ENCODE data around the gene SLC7A8. TPM values are rescaled to one million over a fixed set of nuclear protein-coding genes. Genes with fewer than 3 reads are reported as not detected.
"Not testable (repeated sequence)": the region's sequence is repeated elsewhere in the genome, so short reads cannot be mapped to it uniquely, and the experiment has no call there.

Gene SLC7A8
- total RNA-seq, 1 experiment from 2014 or later = 77.9 TPM

DNA sequence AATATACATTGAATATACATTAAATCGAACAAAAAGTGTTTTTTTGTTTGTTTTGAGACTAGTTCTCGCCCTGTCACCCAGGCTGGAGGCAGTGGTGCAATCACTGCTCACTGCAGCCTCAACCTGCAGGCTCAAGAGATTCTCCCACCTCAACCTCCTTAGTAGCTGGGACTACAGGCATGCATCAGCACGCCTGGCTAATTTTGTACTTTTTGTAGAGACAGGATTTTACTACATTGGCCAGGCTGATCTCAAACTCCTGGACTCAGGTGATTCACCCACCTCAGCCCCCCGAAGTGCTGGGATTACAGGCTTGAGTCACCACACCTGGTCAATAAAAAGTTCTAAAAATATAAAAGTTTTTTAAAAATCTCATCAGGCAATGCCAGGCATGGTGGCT, 44.1 kb upstream of the SLC7A8 start:
- H3K9me3 ChIP-seq (ENCODE audit: control insufficient read depth, low read depth, low read length) = no peaks in the 10 kb centered on the region
- Mint-ChIP-seq H3K27me3 (ENCODE audit: low read depth) (no peaks in the 10 kb centered on the region; the same call in 1 of the 2 replicates), H3K4me3 (no peak overlapping the region), H3K4me1 (no peaks in the 10 kb centered on the region), H3K9me3 (peaks cover 28 to 31% of the 10 kb centered on the region in 2 experiments), H3K36me3 (ENCODE audit: insufficient read depth in 1 of 3, low read depth in 3 of 3) (peaks cover 7 to 16% (median 10%) of the 10 kb centered on the region in 3 experiments), H3K27ac (no peak overlapping the region)
- H3K4me2 ChIP-seq (ENCODE audit: insufficient read depth, insufficient read length, low read length) = no peak overlapping the region
- H2BK5ac ChIP-seq (ENCODE audit: insufficient read length, low read length) = no peak overlapping the region
- H3T11ph ChIP-seq (ENCODE audit: low read length) = no peak overlapping the region
- H4K5ac ChIP-seq (ENCODE audit: insufficient read length, low read depth, low read length) = no peak overlapping the region
- no peak overlapping the region for H2BK15ac ChIP-seq (ENCODE audit: low read depth, low read length)
- no peak for DNase-seq
- no peaks in the 10 kb centered on the region for H3K23me2 ChIP-seq (ENCODE audit: insufficient read length, low read depth, low read length, poor library complexity, severe bottlenecking)
- H3K56ac ChIP-seq (ENCODE audit: insufficient read length, low read depth, low read length) = no peak overlapping the region
- WGBS (ENCODE audit: extremely low coverage, insufficient read length, low lambda C conversion rate) = no CpG with 5 or more reads among the region's 4 CpGs
- H3K14ac ChIP-seq (ENCODE audit: insufficient read depth, low read length) = no peak overlapping the region
- no peaks in the 10 kb centered on the region for H3K4me1 ChIP-seq (ENCODE audit: insufficient read depth, low read length)
- H3K23ac ChIP-seq (ENCODE audit: insufficient read length, low read depth, low read length) = no peak overlapping the region
- H4K91ac ChIP-seq (ENCODE audit: insufficient read length, low read depth, low read length) = no peak overlapping the region
- no peak overlapping the region for H3K9ac ChIP-seq (ENCODE audit: extremely low read depth, insufficient read length, low read length)
- no peaks in the 10 kb centered on the region for H4K20me1 ChIP-seq (ENCODE audit: control insufficient read depth, insufficient read depth, insufficient read length)
- TF ChIP-seq, protein P1, sequence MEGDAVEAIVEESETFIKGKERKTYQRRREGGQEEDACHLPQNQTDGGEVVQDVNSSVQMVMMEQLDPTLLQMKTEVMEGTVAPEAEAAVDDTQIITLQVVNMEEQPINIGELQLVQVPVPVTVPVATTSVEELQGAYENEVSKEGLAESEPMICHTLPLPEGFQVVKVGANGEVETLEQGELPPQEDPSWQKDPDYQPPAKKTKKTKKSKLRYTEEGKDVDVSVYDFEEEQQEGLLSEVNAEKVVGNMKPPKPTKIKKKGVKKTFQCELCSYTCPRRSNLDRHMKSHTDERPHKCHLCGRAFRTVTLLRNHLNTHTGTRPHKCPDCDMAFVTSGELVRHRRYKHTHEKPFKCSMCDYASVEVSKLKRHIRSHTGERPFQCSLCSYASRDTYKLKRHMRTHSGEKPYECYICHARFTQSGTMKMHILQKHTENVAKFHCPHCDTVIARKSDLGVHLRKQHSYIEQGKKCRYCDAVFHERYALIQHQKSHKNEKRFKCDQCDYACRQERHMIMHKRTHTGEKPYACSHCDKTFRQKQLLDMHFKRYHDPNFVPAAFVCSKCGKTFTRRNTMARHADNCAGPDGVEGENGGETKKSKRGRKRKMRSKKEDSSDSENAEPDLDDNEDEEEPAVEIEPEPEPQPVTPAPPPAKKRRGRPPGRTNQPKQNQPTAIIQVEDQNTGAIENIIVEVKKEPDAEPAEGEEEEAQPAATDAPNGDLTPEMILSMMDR (conservative IDR thresholded peaks at IDR 0.05) = no peak
- H3K27ac ChIP-seq (ENCODE audit: insufficient read length, low read depth, low read length) = no peak overlapping the region
- H3K18ac ChIP-seq (ENCODE audit: insufficient read length, low read depth, low read length) = no peak overlapping the region
- no peaks in the 10 kb centered on the region for H3K79me1 ChIP-seq (ENCODE audit: insufficient read depth, low read depth, low read length, poor library complexity, severe bottlenecking)
- H2BK20ac ChIP-seq (ENCODE audit: low read depth, low read length, poor library complexity, severe bottlenecking) = no peak overlapping the region
- no peak overlapping the region for H2AFZ ChIP-seq (ENCODE audit: low read length)
- no peak overlapping the region for H2BK12ac ChIP-seq (ENCODE audit: insufficient read length, low read depth, low read length)
- no peaks in the 10 kb centered on the region for H3K27me3 ChIP-seq (ENCODE audit: insufficient read depth, low read length)
- no peak overlapping the region for H2AK5ac ChIP-seq (ENCODE audit: insufficient read length, low read length)
- H3K4ac ChIP-seq (ENCODE audit: low read depth, low read length) = no peak overlapping the region
- H3K79me2 ChIP-seq (ENCODE audit: insufficient read depth, low read length) = no peaks in the 10 kb centered on the region
- no peak overlapping the region for H4K8ac ChIP-seq (replicated peaks; ENCODE audit: insufficient read length, low read depth, low read length)
- no peak overlapping the region for H2BK120ac ChIP-seq (ENCODE audit: low read depth, low read length, poor library complexity, severe bottlenecking)

DNA sequence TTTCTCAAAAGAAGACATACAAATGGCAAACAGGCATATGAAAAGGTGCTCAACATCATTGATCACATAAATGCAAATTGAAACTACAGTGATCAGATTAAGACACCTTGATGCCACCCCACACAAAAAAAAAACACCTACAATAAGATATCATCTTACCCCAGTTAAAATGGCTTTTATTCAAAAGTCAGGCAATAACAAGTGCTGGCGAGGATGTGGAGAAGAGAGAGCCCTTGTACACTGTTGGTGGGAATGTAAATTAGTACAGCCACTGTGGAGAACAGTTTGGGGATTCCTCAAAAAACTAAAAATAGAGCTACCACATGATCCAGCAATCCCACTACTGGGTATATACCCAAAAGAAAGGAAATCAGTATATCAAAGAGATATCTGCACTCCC, 41.5 kb upstream of the SLC7A8 start:
- peaks cover 14 to 15% of the 10 kb centered on the region in 2 experiments for H3K9me3 Mint-ChIP-seq
- DNase-seq; H2AK5ac ChIP-seq (ENCODE audit: insufficient read length, low read length); H3K4me2 ChIP-seq (ENCODE audit: insufficient read depth, insufficient read length, low read length); H3K4me3 Mint-ChIP-seq; H3K4me1 ChIP-seq (ENCODE audit: insufficient read depth, low read length); H3K23me2 ChIP-seq (ENCODE audit: insufficient read length, low read depth, low read length, poor library complexity, severe bottlenecking); H3K27ac Mint-ChIP-seq; H4K91ac ChIP-seq (ENCODE audit: insufficient read length, low read depth, low read length); H2BK5ac ChIP-seq (ENCODE audit: insufficient read length, low read length); H3K36me3 Mint-ChIP-seq (ENCODE audit: insufficient read depth in 1 of 3, low read depth in 3 of 3); H3K23ac ChIP-seq (ENCODE audit: insufficient read length, low read depth, low read length); H2AFZ ChIP-seq (ENCODE audit: low read length); H3K56ac ChIP-seq (ENCODE audit: insufficient read length, low read depth, low read length); H3K4ac ChIP-seq (ENCODE audit: low read depth, low read length); H3K9me3 ChIP-seq (ENCODE audit: control insufficient read depth, low read depth, low read length); H4K5ac ChIP-seq (ENCODE audit: insufficient read length, low read depth, low read length); H3K9ac ChIP-seq (ENCODE audit: extremely low read depth, insufficient read length, low read length); H3K79me2 ChIP-seq (ENCODE audit: insufficient read depth, low read length); H3K27me3 ChIP-seq (ENCODE audit: insufficient read depth, low read length); H4K20me1 ChIP-seq (ENCODE audit: control insufficient read depth, insufficient read depth, insufficient read length); H2BK20ac ChIP-seq (ENCODE audit: low read depth, low read length, poor library complexity, severe bottlenecking); H2BK15ac ChIP-seq (ENCODE audit: low read depth, low read length); H2BK12ac ChIP-seq (ENCODE audit: insufficient read length, low read depth, low read length); H3K18ac ChIP-seq (ENCODE audit: insufficient read length, low read depth, low read length); H2BK120ac ChIP-seq (ENCODE audit: low read depth, low read length, poor library complexity, severe bottlenecking); H3K27ac ChIP-seq (ENCODE audit: insufficient read length, low read depth, low read length); H3K14ac ChIP-seq (ENCODE audit: insufficient read depth, low read length); H3K27me3 Mint-ChIP-seq (ENCODE audit: low read depth); H3K79me1 ChIP-seq (ENCODE audit: insufficient read depth, low read depth, low read length, poor library complexity, severe bottlenecking); H3T11ph ChIP-seq (ENCODE audit: low read length); H4K8ac ChIP-seq (replicated peaks; ENCODE audit: insufficient read length, low read depth, low read length); H3K4me1 Mint-ChIP-seq: not testable (repeated sequence)
- no CpG with 5 or more reads among the region's 1 CpG for WGBS (ENCODE audit: extremely low coverage, insufficient read length, low lambda C conversion rate)

Measured in H9 (cell line).